ENCODE data around the gene ZFY.
"Not testable (repeated sequence)": the region's sequence is repeated elsewhere in the genome, so short reads cannot be mapped to it uniquely, and the experiment has no call there.

Gene ZFY

DNA sequence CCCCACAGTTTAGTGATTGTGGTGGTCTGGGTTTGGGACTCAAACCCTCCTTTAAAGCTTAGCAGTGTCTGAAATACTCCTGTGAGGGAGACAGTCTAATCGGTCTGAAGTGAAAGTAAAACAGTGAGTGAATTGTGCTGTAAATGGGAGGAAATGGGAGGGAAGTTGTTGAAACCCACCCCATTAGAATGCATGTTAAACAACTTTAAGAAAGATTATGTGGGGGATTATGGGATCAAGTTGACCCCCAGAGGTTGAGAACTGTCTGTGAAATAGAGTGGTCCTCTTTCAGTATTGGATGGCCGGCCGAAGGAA is 68.3 kb downstream of the ZFY start:
- ATAC-seq: no peak
- TF ChIP-seq ZNF8 (CRISPR knock-in tag; IDR thresholded peaks at IDR 0.05) (no peak), RARB (CRISPR knock-in tag; IDR thresholded peaks at IDR 0.05) (no peak), ISL1 (CRISPR knock-in tag; IDR thresholded peaks at IDR 0.05) (no peak), SNAI2 (CRISPR knock-in tag; IDR thresholded peaks at IDR 0.05) (no peak), ZFP3 (CRISPR knock-in tag; IDR thresholded peaks at IDR 0.05) (no peak), ZNF70 (CRISPR knock-in tag; IDR thresholded peaks at IDR 0.05) (no peak), CSDC2 (CRISPR knock-in tag; IDR thresholded peaks at IDR 0.05) (no peak)
- TF ChIP-seq, protein P1, sequence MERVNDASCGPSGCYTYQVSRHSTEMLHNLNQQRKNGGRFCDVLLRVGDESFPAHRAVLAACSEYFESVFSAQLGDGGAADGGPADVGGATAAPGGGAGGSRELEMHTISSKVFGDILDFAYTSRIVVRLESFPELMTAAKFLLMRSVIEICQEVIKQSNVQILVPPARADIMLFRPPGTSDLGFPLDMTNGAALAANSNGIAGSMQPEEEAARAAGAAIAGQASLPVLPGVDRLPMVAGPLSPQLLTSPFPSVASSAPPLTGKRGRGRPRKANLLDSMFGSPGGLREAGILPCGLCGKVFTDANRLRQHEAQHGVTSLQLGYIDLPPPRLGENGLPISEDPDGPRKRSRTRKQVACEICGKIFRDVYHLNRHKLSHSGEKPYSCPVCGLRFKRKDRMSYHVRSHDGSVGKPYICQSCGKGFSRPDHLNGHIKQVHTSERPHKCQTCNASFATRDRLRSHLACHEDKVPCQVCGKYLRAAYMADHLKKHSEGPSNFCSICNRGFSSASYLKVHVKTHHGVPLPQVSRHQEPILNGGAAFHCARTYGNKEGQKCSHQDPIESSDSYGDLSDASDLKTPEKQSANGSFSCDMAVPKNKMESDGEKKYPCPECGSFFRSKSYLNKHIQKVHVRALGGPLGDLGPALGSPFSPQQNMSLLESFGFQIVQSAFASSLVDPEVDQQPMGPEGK (CRISPR knock-in tag; IDR thresholded peaks at IDR 0.05; ENCODE audit: borderline replicate concordance): no peak

GRCh38 chrY:3003846-3004245 is 68.7 kb downstream of the ZFY start:
- no peak for ATAC-seq

GRCh38 chrY:3006031-3006430 is 70.8 kb downstream of the ZFY start:
- ATAC-seq: not testable (repeated sequence)

More at GRCh38 chrY:3003846-3004245, 68.7 kb downstream of the ZFY start:
- TF ChIP-seq BACH2 (CRISPR knock-in tag; IDR thresholded peaks at IDR 0.05; ENCODE audit: borderline replicate concordance) (no peak), TSHZ2 (CRISPR knock-in tag; IDR thresholded peaks at IDR 0.05) (no peak), GLIS3 (CRISPR knock-in tag; IDR thresholded peaks at IDR 0.05) (no peak), ISL1 (CRISPR knock-in tag; IDR thresholded peaks at IDR 0.05) (no peak), TOX (CRISPR knock-in tag; IDR thresholded peaks at IDR 0.05; ENCODE audit: borderline replicate concordance) (no peak), SNAI2 (CRISPR knock-in tag; IDR thresholded peaks at IDR 0.05) (no peak)
- TF ChIP-seq, protein P1 (CRISPR knock-in tag; IDR thresholded peaks at IDR 0.05; ENCODE audit: borderline replicate concordance): no peak

DNA sequence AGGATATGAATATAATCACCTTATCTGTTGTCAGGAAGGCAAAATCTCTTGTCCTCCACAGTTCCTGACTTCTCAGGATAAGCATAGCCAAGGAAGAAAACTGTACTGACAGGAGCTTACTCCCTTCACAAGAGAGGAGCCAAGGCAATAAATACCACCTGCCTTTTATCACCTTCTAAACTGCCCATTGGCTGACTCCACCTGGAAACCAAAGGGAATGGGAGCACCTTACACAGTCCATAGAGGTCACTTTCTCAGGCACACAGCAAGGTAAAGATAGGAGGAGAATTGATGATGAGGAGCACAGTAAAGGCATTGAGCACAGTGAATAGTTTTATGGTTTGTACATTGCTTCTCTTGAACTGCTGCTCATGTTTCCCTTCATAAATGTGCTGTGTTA is 72.8 kb downstream of the ZFY start:
- ATAC-seq: no peak
- TF ChIP-seq ARNTL (CRISPR knock-in tag; IDR thresholded peaks at IDR 0.05; ENCODE audit: borderline replicate concordance, low read depth): no peak
- no peak for TF ChIP-seq ZFP30 (CRISPR knock-in tag; IDR thresholded peaks at IDR 0.05)
- TF ChIP-seq BACH2 (CRISPR knock-in tag; IDR thresholded peaks at IDR 0.05; ENCODE audit: borderline replicate concordance): no peak
- no peak for TF ChIP-seq OSR1 (CRISPR knock-in tag; IDR thresholded peaks at IDR 0.05)
- TF ChIP-seq SNAI2 (CRISPR knock-in tag; IDR thresholded peaks at IDR 0.05): no peak
- no peak for TF ChIP-seq ZFP3 (CRISPR knock-in tag; IDR thresholded peaks at IDR 0.05)
- no peak for TF ChIP-seq ZNF8 (CRISPR knock-in tag; IDR thresholded peaks at IDR 0.05)
- TF ChIP-seq ZC3H10 (CRISPR knock-in tag; IDR thresholded peaks at IDR 0.05): no peak
- TF ChIP-seq, protein P1 (CRISPR knock-in tag; IDR thresholded peaks at IDR 0.05; ENCODE audit: borderline replicate concordance): no peak

DNA sequence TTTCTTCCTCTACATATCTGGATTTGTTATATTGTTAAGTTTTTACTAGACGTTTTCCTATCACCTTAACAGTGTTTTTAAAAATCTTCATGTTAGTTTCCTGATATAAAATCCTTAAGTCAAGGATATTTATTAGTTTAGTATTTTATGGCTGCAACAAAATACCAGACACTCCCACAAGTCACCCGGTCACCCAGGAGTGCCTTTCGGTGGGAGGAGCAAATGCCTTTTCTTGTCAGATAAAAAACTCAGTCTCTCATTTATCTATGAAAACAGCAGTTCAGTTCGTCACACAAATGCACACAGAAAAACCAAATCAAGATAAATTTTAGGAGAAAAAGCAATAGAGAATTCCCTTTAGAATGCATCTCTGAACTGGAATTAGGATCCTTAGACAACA is 77.0 kb downstream of the ZFY start:
- no peak for ATAC-seq
- TF ChIP-seq BACH2 (CRISPR knock-in tag; IDR thresholded peaks at IDR 0.05; ENCODE audit: borderline replicate concordance) (no peak), ZFP30 (CRISPR knock-in tag; IDR thresholded peaks at IDR 0.05) (no peak), ZNF565 (CRISPR knock-in tag; conservative IDR thresholded peaks at IDR 0.05; ENCODE audit: low read depth) (no peak), ZNF8 (CRISPR knock-in tag; IDR thresholded peaks at IDR 0.05) (no peak), TSHZ2 (CRISPR knock-in tag; IDR thresholded peaks at IDR 0.05) (no peak)

Measured in SK-N-SH treated with all-trans-retinoic acid at 6 μM for 48 hours (cell line).